Globus pallidus (tissue), 1 donor: ENCODE measurements around the gene ZFYVE21.

ENCODE experiments used
- DNase-seq: peaks from one replicate; pipeline ENCODE4 v3.0.0-alpha.2; 2015; ENCODE audit warnings: low spot score

The ZFYVE21 gene

GRCh38 chr14:103725001-103725682, 9.5 kb downstream of the ZFYVE21 start:
- no peak for DNase-seq

DNA sequence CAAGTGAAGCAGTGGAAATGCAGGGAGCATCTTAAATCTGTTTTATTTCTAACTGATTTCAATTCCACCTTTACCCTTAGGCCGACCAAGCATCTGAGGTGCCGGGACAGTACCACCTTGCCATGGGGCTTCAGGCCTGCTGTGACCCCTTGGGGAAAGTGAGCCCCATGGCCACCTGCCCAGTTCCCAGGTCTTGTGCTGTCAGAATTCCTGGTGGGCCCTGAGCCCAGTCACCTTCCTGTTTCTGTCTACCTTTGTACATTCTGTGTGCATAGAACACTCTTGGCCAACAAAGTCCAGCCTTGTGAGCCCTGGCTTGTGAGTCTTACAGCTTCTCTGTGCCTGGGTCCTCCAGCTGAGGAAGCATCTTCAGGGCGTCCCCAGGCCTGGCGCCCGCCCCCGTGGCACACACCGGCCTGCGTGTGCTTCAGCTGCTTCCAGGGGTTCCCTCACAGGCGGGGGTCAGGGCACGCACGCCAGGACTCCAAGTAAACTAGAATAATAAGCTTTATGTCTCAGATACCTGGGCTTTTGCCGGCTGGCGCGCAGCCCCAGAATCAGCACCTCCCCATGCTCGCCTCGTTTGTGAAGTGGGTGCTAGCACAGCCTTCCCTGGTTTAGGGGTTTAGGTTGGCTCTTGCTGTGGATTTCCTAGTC, 10.3 kb downstream of the ZFYVE21 start:
- DNase-seq = no peak

DNA sequence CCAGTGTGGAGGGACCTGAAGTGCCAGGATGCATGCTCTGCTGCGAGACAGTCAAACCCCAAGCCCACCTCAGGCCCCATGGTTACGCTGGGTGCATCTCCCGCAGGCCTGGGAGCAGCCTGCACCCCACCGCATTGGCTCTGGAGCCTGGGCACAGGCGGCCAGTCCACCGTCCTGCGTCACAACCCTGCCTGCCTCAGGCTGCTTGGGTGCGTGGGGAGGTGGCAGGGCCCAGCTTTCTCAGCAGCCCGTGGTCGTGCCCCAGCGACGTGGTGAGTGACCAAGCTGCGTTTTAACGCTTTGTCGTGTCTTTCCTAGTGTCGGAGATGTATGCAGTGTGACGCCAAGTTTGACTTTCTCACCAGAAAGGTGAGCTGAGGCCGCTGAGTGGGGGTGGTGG, 10.9 kb downstream of the ZFYVE21 start:
- DNase-seq = no peak

DNA sequence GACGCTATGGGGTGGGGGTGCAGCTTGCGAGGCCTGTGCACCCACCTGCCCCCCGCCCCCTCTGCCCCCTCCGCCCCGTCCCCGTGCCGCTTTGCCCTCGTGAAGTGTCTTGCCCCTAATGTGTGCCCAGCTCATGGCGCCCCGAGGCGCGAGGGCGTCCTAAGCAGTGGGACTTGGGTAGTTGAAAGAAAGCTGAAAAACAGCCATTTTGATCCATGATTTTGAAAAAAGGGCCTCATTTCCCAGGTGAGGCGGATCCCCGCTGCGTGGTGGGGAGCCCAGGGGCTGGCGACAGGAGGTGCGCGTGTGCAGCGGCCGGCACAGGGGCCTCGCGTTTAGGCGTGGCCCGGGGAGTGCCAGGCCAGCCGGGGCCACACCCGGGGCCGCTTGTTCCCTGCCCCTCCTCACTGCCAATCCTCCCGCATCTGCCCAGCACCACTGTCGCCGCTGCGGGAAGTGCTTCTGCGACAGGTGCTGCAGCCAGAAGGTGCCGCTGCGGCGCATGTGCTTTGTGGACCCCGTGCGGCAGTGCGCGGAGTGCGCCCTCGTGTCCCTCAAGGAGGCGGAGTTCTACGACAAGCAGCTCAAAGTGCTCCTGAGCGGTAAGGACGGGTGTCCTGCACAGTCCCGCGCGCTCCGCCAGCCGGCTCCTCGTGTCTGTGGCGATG, 11.8 kb downstream of the ZFYVE21 start:
- no peak for DNase-seq

DNA sequence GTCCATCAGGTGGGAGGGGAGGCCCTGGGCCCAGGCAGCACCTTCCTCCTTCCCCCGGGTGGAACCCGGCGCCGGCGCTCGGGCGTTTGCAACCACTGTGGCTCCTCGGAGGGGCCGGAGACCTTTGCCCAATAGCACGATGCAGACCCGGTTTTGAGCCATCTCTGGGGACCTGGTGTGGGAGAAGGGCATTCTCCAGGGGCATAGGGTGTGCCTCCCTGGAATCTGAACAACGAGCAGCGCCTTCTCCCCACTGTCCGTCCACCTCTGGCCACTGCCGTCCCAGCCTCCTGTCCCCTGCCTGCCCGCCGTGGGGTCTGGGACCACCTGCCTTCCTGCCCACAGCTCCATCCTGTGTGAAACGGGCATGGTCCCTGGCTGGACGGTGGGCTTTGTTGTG, 12.5 kb downstream of the ZFYVE21 start:
- DNase-seq = no peak

- no peak for DNase-seq
Measured at GRCh38 chr14:103728721-103729120, 13.1 kb downstream of the ZFYVE21 start.

DNA sequence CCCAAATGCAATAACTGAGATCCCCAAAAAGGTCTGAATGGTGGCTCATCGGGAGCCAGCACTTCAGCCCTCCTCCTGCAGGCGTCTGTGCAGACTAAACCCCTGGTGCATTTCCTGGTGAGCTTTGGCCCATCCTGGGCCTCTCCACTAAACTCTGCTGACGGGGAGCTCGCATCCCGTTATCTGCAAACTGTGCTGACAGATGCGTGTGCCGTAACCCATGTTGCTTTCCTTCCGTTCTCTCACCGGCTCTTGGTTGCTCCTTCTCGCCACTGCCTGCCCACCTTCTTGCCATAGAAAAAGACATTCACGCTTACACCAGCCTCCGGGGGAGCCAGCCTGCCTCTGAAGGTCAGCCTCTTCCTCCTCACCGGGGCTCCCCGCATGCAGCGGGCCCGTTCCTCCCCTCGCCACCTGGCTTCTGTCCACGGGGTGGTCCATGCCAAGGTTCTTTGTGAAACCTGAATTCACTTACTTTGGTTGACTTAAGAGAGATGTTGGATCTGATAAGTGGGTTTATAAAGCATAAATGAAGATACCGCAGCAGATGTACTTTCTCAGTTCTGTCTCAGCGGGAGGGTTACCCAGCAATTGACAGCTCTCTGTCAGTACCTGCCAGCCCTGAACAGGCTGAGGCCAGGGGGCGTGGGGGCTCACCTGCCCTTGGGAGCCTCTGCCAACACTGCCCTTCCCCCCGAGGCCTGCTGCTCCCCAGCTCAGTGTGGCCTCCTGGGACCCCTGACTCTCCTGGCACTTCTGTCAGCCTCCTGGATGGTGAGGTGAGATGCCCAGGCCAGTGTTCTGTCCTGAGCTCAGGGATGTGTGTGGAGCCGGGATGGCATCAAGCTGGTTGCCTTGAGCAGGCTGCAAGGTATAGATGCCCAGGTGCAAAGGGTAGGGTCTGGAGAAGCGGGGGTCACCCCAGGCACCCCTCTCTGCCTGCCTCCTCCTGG, 14.2 kb downstream of the ZFYVE21 start:
- no peak for DNase-seq

GRCh38 chr14:103730490-103731035, 15.0 kb downstream of the ZFYVE21 start:
- no peak for DNase-seq

- no peak for DNase-seq
Measured at GRCh38 chr14:103731481-103731880, 15.9 kb downstream of the ZFYVE21 start.

DNA sequence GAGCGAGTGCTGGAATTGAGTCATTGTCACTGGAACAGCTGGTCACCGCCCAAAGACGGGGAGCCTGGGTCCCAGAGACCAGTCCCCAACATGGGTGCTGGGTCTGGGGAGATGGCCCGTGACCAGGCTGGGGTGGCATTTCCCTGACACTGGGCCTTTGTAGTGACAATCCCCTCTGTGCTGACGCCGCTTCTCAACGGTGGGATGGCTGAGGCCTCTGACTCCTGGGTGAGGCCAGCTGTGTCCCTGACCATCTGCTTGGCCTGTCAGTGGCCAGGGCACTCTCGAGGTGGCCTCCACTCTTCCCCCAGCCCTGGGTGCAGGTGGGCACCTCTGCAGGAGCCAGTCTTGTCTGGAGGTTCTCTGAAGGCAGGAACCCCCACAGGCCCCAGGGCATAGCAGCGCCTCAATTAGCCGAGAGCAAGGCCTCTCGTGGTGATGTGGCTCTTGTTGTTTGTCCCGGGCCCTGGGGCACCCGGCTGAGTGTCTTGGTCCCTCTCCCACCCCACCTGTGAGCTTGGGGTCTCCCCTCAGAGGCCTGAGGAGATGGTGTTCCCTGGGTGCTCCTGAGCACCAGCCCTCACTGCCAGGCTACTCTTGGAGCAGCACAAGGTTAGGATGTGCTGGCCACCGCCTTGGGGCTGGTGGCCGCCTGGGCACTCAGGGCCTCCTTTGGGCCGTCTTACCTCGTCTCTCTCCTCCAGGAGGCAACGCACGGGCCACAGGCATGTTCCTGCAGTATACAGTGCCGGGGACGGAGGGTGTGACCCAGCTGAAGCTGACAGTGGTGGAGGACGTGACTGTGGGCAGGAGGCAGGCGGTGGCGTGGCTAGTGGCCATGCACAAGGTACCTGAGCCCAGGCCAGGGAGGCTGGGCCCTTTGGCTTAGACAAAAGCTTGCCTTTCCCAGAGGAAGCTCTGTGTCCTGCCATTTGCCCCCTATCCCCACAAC, 16.6 kb downstream of the ZFYVE21 start:
- DNase-seq = no peak

GRCh38 chr14:103732868-103733620, 17.4 kb downstream of the ZFYVE21 start:
- DNase-seq = no peak

DNA sequence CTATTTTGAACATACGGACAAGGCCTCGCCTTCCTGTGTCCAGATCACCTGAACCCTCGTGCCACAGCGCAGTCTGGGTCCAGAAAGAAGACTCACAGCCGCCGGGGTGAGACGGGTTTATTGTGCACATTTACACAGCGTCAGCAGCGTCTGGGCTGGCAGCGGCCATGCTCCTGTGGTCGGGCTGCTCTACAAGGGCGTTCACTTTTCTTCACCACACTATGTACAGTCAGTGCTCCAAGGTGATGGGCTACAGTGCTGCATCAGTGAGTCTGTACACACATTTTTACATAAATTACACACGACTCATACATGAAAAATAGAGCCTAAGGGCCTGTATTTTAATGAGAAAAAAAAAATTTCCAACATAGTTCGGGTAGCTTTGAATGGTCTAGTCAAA, 18.0 kb downstream of the ZFYVE21 start:
- no peak for DNase-seq

- DNase-seq = no peak
Measured at GRCh38 chr14:103734081-103734888, 18.7 kb downstream of the ZFYVE21 start.

DNA sequence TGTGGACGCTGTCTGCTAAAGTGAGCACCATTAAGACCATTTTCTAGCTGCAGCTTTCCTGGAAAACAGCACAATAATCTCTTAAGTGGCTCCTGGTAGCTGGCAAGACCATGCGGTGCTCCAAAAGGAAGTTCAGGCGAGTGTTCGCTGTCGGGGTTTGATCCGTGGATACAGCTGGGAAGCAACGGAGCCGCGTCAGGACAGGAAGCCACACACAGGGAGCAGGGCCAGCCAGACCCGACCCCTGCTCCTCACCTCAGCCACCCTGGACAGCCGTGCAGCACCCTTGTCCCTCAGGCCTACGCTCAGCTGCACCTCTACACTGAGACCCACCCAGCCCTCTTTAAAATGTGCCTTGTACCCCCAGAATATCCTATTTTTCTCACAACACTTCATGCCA, 19.4 kb downstream of the ZFYVE21 start:
- DNase-seq = no peak

GRCh38 chr14:103735439-103735814, 19.8 kb downstream of the ZFYVE21 start:
- no peak for DNase-seq

- DNase-seq = no peak
Measured at GRCh38 chr14:103735815-103736545, 20.4 kb downstream of the ZFYVE21 start.

DNA sequence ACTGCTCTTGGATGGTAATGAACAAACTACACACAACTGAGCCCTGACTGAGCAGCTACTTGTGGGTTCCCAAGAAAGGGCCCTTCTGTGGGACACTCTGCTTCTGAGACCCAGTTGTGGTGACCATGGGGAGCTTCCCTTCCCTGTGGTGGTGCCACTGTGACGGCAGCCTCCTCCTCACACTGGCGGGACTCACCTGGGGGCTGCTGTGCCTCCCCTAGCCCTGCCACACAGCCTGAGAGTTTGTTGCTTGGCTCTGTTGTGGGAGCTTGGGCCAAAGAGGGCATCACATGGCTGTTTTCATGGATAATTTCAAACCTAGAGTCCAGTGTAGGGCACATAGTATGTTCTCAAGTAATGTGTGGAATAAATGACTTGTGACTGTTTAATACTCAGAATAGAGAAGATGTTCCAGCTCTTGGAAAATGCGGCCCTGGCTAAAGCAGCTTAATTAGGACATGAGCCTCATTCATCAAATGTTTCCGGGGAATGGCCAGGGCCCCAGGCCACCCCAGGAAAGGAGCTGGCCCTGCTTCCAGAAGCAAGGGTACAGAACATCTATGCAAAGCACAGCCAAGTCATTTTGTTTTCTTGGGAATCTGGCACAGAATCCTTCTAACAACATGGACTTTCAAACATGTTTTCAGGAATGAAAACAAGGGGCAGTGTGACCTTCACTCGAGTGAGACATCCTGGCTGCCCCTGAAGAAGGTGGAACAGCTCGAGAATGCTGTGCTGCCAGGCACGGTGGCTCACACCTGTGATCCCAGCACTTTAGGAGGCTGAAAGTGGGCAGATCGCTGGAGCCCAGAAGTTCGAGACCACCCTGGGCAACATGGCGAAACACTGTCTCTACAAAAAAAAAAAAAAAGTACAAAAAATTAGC, 21.2 kb downstream of the ZFYVE21 start:
- DNase-seq = no peak
